HEK293 (cell line): ENCODE measurements around the gene GATA2.

Experiments
- CTCF ChIA-PET: fragments of 350-600 bp; formaldehyde crosslinking; extraction: SDS; loops from one replicate; lab custom pipeline; 2021; ENCODE audit warnings: antibody characterized with exemption; lab: Yijun Ruan, JAX
- POLR2A ChIA-PET: fragments of 300-600 bp; formaldehyde crosslinking; extraction: SDS; loops from one replicate; lab custom pipeline; 2020; ENCODE audit warnings: antibody characterized with exemption, inconsistent platforms; lab: Yijun Ruan, JAX
- H3K27ac ChIP-seq: fragments of 200-500 bp; sonication (Bioruptor generic); 2 replicates; pipeline ENCODE4 v1.5.1; 2014; ENCODE audit warnings: low read depth, low read length, control low read depth, inconsistent platforms; ENCODE audit errors: extremely low read depth
- H3K36me3 ChIP-seq, 2 experiments: fragments of 200-500 bp in 1 of 2; sonication (Bioruptor generic) in 1 of 2; 1 replicate in 1 of 2; 2 replicates in 1 of 2; pipeline ENCODE4 v1.5.1; 2014 to 2017; ENCODE audit warnings: inconsistent platforms in 2 of 2, low read length in 2 of 2; ENCODE audit not compliant: control insufficient read depth in 2 of 2, insufficient read depth in 1 of 2
- H3K4me1 ChIP-seq: fragments of 200-500 bp; sonication (Bioruptor generic); 2 replicates; pipeline ENCODE4 v1.5.1; 2014; ENCODE audit warnings: mild to moderate bottlenecking, low read length, inconsistent platforms; ENCODE audit not compliant: control insufficient read depth, insufficient read depth
- H3K4me3 ChIP-seq: 2 replicates; pipeline ENCODE4 v1.5.1; 2011; ENCODE audit warnings: low read depth, mild to moderate bottlenecking, control low read depth, low read length, moderate library complexity
- H3K9me3 ChIP-seq: fragments of 200-500 bp; sonication (Bioruptor generic); 2 replicates; pipeline ENCODE4 v1.5.1; 2014; ENCODE audit warnings: low read depth, low read length, inconsistent platforms; ENCODE audit not compliant: control insufficient read depth, insufficient read depth
- HOXD13 ChIP-seq: sonication (generic); formaldehyde crosslinking; IDR thresholded peaks from 2 replicates; pipeline ENCODE4 v1.8.0; 2022; ENCODE audit warnings: missing genetic modification reagents, borderline replicate concordance
- OVOL3 ChIP-seq: fragments of 450-650 bp; formaldehyde crosslinking; IDR thresholded peaks from 2 replicates; pipeline ENCODE4 v1.5.1; 2016; ENCODE audit warnings: missing biosample characterization, missing genetic modification characterization
- RBAK ChIP-seq: fragments of 450-650 bp; formaldehyde crosslinking; IDR thresholded peaks from 2 replicates; pipeline ENCODE4 v1.5.1; 2016; ENCODE audit warnings: missing biosample characterization, missing genetic modification characterization
- SETDB1 ChIP-seq: IDR thresholded peaks from one replicate; pipeline ENCODE4 v1.6.1; 2017; ENCODE audit warnings: mild to moderate bottlenecking, low read length, moderate library complexity, mixed read lengths; ENCODE audit not compliant: insufficient read length
- YY1 ChIP-seq: fragments of 450-650 bp; formaldehyde crosslinking; IDR thresholded peaks from 2 replicates; pipeline ENCODE4 v1.5.1; 2018; ENCODE audit warnings: missing biosample characterization, missing genetic modification characterization
- ZNF529 ChIP-seq: fragments of 450-650 bp; formaldehyde crosslinking; IDR thresholded peaks from 2 replicates; pipeline ENCODE4 v1.5.1; 2017; ENCODE audit warnings: missing genetic modification characterization, missing biosample characterization; ENCODE audit not compliant: insufficient replicate concordance
- TF ChIP-seq, protein P1 (sequence below): fragments of 450-650 bp; formaldehyde crosslinking; IDR thresholded peaks from 2 replicates; pipeline ENCODE4 v1.5.1; 2016; ENCODE audit warnings: missing biosample characterization, missing genetic modification characterization
- TF ChIP-seq, protein P2 (sequence below): fragments of 450-650 bp; formaldehyde crosslinking; IDR thresholded peaks from 2 replicates; pipeline ENCODE4 v1.5.1; 2016; ENCODE audit warnings: missing biosample characterization, missing genetic modification characterization, low read depth
- TF ChIP-seq, protein P3 (sequence below): fragments of 450-650 bp; formaldehyde crosslinking; IDR thresholded peaks from 2 replicates; pipeline ENCODE4 v1.5.1; 2016; ENCODE audit warnings: missing biosample characterization, missing genetic modification characterization
- TF ChIP-seq, protein P4 (sequence below): fragments of 450-650 bp; formaldehyde crosslinking; IDR thresholded peaks from 2 replicates; pipeline ENCODE4 v1.5.1; 2016; ENCODE audit warnings: missing biosample characterization, missing genetic modification characterization
- TF ChIP-seq, protein P5 (sequence below): fragments of 450-650 bp; formaldehyde crosslinking; IDR thresholded peaks from 2 replicates; pipeline ENCODE4 v1.5.1; 2016; ENCODE audit warnings: missing biosample characterization, missing genetic modification characterization

GATA2 gene

DNA sequence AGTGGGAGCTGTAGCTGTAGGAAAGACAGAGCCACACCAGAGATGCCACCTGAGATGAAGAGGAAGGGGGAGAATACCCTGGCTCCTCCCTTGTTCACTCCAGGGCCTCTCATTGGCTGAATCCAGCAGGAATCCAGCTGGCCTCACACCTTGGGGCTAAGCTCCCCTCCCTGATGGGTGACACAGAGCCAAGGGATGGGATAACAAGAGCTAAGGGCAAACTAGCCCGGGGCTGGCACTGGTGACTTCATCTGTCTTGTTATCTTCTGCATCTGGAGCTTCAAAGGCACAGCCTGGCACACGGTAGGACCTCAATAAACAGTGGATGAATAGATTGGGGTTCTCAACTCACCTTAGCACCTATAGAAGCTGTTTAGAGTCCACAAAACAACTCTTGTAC, 13.8 kb upstream of the GATA2 start:
- H3K9me3 ChIP-seq = no peaks in the 10 kb centered on the region
- no peaks in the 10 kb centered on the region for H3K4me1 ChIP-seq
- no peak overlapping the region for H3K27ac ChIP-seq
- no peak overlapping the region for H3K4me3 ChIP-seq
- ChIA-PET CTCF (interaction anchor here (0.9 kb wide), 1 partner anchor 330 kb away, joined by 5 read pairs; no protein-coding TSS in a partner anchor), POLR2A (interaction anchor here (0.5 kb wide), 1 partner anchor 100 kb away, joined by 5 read pairs; no protein-coding TSS in a partner anchor)
- no peaks in the 10 kb centered on the region for H3K36me3 ChIP-seq
- TF ChIP-seq ZNF529 (tag by site-specific recombination) (no peak), YY1 (tag by site-specific recombination) (no peak)
- TF ChIP-seq, protein P1, sequence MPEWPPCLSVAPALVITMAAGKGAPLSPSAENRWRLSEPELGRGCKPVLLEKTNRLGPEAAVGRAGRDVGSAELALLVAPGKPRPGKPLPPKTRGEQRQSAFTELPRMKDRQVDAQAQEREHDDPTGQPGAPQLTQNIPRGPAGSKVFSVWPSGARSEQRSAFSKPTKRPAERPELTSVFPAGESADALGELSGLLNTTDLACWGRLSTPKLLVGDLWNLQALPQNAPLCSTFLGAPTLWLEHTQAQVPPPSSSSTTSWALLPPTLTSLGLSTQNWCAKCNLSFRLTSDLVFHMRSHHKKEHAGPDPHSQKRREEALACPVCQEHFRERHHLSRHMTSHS (tag by site-specific recombination) = no peak
- TF ChIP-seq, protein P2, sequence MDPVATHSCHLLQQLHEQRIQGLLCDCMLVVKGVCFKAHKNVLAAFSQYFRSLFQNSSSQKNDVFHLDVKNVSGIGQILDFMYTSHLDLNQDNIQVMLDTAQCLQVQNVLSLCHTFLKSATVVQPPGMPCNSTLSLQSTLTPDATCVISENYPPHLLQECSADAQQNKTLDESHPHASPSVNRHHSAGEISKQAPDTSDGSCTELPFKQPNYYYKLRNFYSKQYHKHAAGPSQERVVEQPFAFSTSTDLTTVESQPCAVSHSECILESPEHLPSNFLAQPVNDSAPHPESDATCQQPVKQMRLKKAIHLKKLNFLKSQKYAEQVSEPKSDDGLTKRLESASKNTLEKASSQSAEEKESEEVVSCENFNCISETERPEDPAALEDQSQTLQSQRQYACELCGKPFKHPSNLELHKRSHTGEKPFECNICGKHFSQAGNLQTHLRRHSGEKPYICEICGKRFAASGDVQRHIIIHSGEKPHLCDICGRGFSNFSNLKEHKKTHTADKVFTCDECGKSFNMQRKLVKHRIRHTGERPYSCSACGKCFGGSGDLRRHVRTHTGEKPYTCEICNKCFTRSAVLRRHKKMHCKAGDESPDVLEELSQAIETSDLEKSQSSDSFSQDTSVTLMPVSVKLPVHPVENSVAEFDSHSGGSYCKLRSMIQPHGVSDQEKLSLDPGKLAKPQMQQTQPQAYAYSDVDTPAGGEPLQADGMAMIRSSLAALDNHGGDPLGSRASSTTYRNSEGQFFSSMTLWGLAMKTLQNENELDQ (tag by site-specific recombination) = no peak
- TF ChIP-seq, protein P3, sequence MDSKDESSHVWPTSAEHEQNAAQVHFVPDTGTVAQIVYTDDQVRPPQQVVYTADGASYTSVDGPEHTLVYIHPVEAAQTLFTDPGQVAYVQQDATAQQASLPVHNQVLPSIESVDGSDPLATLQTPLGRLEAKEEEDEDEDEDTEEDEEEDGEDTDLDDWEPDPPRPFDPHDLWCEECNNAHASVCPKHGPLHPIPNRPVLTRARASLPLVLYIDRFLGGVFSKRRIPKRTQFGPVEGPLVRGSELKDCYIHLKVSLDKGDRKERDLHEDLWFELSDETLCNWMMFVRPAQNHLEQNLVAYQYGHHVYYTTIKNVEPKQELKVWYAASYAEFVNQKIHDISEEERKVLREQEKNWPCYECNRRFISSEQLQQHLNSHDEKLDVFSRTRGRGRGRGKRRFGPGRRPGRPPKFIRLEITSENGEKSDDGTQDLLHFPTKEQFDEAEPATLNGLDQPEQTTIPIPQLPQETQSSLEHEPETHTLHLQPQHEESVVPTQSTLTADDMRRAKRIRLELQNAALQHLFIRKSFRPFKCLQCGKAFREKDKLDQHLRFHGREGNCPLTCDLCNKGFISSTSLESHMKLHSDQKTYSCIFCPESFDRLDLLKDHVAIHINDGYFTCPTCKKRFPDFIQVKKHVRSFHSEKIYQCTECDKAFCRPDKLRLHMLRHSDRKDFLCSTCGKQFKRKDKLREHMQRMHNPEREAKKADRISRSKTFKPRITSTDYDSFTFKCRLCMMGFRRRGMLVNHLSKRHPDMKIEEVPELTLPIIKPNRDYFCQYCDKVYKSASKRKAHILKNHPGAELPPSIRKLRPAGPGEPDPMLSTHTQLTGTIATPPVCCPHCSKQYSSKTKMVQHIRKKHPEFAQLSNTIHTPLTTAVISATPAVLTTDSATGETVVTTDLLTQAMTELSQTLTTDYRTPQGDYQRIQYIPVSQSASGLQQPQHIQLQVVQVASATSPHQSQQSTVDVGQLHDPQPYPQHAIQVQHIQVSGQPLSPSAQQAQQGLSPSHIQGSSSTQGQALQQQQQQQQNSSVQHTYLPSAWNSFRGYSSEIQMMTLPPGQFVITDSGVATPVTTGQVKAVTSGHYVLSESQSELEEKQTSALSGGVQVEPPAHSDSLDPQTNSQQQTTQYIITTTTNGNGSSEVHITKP (tag by site-specific recombination) = no peak
- TF ChIP-seq, protein P4, sequence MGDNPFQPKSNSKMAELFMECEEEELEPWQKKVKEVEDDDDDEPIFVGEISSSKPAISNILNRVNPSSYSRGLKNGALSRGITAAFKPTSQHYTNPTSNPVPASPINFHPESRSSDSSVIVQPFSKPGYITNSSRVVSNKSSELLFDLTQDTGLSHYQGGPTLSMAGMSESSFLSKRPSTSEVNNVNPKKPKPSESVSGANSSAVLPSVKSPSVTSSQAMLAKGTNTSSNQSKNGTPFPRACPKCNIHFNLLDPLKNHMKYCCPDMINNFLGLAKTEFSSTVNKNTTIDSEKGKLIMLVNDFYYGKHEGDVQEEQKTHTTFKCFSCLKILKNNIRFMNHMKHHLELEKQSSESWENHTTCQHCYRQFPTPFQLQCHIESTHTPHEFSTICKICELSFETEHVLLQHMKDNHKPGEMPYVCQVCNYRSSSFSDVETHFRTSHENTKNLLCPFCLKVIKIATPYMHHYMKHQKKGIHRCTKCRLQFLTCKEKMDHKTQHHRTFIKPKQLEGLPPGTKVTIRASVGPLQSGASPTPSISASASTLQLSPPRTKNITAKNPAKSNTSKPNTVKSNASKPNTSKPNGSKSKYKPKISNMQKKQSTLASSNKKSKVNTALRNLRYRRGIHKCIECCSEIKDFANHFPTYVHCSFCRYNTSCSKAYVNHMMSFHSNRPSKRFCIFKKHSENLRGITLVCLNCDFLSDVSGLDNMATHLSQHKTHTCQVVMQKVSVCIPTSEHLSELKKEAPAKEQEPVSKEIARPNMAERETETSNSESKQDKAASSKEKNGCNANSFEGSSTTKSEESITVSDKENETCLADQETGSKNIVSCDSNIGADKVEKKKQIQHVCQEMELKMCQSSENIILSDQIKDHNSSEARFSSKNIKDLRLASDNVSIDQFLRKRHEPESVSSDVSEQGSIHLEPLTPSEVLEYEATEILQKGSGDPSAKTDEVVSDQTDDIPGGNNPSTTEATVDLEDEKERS (tag by site-specific recombination) = no peak
- TF ChIP-seq, protein P5, sequence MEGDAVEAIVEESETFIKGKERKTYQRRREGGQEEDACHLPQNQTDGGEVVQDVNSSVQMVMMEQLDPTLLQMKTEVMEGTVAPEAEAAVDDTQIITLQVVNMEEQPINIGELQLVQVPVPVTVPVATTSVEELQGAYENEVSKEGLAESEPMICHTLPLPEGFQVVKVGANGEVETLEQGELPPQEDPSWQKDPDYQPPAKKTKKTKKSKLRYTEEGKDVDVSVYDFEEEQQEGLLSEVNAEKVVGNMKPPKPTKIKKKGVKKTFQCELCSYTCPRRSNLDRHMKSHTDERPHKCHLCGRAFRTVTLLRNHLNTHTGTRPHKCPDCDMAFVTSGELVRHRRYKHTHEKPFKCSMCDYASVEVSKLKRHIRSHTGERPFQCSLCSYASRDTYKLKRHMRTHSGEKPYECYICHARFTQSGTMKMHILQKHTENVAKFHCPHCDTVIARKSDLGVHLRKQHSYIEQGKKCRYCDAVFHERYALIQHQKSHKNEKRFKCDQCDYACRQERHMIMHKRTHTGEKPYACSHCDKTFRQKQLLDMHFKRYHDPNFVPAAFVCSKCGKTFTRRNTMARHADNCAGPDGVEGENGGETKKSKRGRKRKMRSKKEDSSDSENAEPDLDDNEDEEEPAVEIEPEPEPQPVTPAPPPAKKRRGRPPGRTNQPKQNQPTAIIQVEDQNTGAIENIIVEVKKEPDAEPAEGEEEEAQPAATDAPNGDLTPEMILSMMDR (tag by site-specific recombination) = no peak

DNA sequence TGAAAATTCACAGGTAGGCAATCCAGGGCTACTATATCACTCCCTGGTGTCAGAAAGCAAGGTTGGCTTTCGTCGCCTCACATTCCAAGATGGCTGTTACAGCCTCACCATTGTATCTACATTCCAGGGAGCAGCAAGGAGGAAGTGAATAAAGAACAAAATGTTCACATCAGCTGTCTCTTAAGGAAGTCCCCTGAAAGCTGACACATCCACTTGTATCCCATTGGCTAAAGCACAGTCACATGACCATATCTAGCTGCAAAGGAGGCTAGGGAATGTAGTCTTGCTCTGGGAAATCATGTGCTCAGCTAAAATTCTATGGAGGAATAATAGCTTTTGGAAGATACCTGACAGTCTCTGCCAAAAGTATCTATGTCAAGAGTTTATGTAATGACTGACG, 12.8 kb upstream of the GATA2 start:
- no peak overlapping the region for H3K4me3 ChIP-seq
- no peak overlapping the region for H3K27ac ChIP-seq
- no peaks in the 10 kb centered on the region for H3K9me3 ChIP-seq
- TF ChIP-seq RBAK (tag by site-specific recombination) (no peak), OVOL3 (tag by site-specific recombination) (no peak), SETDB1 (peak; percentile 30), HOXD13 (CRISPR knock-in tag) (no peak)
- H3K36me3 ChIP-seq = no peaks in the 10 kb centered on the region
- CTCF ChIA-PET = interaction anchor here (0.9 kb wide), 1 partner anchor 329 kb away, joined by 5 read pairs; no protein-coding TSS in a partner anchor
- POLR2A ChIA-PET = no interaction called here
- H3K4me1 ChIP-seq = no peaks in the 10 kb centered on the region
